Stimulated activated CD4-positive, alpha-beta T cell treated with anti-CD3 and anti-CD28 coated beads, Interleukin-1b, Interleukin-23, amount 100 ng/mL, for 48 hours (primary cell): ENCODE measurements around the gene PPP1R37.
"Not testable (repeated sequence)": the region's sequence is repeated elsewhere in the genome, so short reads cannot be mapped to it uniquely, and the experiment has no call there.

ENCODE experiments used
- DNase-seq: peaks from one replicate; pipeline ENCODE4 v3.0.0-alpha.2; 2020

The PPP1R37 gene

DNA sequence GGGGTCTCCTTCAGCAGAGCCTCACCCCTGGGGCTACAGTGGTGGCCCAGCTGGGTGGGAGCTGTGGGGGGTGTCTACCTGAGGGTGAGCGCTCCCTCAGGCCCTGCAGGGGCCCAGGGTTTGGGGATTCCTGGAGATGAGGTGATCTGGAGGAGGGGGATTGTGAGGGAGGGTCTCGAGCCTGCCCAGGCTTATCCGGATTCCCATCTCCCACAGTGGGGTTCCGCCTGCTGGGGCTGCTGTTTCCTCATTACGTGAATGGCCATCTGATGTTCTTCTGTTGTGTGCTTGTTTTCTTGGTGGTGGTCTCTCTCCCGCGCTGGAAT, 4.4 kb downstream of the PPP1R37 start:
- no peak for DNase-seq

DNA sequence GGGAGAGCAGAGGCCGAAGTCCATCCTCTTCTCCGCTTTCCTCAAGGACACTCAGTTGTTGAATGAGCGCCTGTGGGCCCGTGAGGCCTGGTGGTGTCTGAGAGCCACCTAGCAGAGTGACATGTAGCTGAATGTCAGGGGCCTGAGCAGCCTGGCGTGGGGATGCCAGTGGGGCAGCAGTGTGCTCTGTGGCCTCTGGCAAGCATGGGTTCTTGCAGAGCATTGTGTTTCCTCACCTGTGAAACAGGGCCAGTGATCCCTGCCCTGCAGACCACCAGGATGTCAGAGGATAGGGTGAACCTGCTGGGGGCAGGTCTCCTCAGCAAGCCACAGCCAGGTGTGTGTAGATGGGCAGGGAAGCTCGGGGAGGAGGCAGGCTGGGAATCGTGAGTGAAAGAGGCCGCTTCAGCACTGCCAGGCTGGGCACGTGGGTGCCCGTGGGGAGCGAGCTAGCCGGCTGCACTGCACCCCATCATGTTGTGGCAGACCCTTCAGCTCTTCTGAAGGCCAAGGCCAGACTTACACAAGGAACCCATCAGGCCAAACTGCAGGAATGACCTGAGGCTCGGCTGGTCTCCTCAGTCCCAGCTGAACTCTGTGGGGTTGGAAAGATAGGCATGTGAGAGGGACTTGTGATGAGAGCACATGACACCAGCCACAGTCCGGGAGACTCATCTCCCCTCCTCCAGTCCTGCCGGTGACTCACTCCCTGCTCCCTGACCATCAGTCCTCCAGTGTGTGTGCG, 5.0 kb downstream of the PPP1R37 start:
- DNase-seq: no peak

DNA sequence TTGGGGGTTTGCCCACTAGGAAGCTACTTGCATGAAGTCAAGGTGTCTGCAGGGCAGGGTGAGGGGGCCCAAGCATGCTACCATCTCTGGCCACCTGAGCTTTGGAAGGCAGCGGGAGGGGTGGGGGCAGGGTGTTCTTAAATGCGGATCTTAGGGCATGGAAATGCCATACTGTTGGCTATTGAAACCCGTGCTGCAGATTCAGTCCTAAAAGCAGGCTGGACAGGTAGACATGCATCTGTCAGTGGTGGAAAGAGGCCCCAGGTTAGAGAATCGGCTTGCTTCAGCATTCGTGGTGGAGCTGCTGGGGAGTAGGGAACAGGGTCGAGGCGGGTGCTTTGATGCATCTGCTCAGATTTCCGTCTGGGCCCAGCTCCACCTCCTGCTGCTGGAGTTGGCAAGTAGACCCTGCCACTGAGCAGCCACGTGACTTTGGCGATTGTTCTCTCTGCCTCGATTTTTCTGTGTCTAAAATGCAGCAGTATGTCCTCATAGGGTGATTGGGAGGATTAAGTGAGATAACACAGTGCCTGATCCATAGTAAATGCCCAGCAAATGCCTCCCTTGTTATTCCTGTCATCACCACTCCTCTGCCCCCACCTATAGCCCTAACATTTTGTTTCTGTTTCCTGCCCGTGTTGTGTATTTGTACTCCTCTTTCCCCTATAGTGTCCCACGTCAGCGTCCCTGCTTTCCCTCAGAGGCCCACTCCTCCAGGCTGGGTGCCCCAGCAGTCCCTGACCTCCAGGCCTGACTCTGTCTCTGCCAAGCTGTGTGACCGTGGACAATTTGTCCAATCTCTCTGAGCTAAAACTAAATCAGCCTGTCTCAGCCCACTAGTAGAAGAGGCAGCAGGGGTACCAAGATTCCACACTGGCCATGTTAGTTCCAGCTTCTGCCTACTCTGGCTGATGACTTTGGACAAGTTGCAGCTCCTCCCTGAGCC, 5.8 kb downstream of the PPP1R37 start:
- no peak for DNase-seq

DNA sequence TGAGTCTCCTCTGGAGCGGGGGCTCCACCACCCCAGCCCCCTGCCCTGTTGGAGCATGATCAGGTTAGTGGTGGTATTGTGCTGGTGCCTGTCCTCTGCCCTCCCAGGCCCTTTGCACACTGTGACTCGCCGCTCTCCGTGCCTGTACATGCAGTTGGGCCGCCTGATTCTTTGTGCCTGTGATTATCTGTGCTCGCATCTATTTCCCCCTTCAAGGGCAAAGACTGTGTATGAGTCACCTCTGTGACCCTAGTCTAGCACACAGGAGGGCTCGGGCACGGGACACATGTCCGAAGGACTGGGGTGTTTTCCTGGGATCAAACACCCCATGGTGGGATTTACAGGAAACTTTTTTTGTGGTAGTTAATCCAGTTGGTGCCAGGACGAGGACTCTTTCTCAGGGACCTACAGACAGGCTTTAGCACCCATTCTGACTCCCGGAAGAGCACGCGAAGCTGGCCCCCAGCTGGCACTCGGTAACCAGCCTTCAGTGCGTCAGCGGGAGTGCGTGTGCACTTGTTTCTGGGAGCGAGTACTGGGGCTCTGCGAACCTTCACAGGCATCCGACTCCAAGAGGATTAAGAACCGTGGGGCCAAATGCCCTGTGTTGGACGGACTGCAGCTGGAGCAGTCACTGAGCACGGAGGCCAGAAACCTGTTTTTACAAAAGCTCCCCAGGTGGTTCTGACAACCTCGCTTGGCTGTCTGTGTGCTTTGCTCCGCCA, 6.7 kb downstream of the PPP1R37 start:
- DNase-seq: no peak

DNA sequence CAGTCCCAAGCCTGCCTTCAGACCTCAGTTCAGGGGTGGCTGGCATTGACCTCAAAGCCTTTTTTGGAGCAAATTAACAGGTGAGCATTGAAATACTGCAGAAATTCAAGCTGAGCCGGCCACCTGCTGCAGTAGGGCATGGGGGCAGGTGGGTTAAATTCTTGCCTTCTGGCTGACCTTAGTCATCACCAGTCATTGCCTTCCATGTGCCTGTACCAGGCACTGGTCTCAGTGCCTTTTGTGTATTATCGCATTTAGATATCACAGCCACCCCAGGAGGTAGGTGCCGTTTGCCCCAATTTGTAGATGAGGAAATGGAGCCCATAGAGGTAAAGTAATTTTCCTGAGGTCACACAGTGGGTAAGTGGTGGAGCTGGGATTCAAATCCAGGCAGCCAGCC, 7.2 kb downstream of the PPP1R37 start:
- no peak for DNase-seq

DNA sequence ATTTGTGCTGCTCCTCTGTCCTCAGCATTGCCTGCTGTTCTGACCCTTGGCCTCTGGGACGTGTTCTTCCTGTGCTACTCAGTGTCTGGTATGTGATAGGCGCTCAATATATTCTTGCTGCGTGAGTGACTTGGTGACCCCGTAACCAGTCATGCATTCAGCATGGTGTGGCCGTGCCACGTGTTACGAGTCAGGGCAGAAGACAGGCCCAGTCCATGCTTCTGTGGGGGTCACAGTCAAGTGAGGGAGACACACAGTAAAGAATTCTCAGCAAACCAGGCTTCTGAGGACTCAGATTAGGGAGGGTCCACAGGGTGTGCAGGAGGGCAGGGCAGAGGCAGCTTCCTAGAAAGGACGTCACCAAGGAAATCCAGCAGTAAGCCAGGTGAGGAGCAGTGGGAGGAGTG, 7.9 kb downstream of the PPP1R37 start:
- DNase-seq: no peak

DNA sequence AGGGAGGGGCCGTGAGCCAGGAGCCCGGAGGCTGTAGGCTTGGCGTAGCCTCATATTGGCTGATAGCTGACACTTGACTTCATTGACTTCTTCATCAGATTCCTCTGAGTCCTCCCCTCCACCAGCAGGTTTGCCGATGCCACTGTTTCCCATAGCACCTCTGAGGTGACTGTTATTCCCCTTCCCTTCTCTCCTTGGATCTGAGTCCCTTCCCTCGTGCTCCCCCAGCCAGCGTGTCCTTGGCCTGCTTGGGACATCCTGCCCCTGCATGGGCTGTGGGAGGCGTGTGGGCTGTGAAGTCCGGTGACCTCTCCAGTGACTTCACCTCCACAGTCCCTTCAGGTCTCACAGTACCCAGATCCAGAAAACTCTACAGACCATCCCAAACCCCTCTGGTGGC, 8.8 kb downstream of the PPP1R37 start:
- DNase-seq: no peak

DNA sequence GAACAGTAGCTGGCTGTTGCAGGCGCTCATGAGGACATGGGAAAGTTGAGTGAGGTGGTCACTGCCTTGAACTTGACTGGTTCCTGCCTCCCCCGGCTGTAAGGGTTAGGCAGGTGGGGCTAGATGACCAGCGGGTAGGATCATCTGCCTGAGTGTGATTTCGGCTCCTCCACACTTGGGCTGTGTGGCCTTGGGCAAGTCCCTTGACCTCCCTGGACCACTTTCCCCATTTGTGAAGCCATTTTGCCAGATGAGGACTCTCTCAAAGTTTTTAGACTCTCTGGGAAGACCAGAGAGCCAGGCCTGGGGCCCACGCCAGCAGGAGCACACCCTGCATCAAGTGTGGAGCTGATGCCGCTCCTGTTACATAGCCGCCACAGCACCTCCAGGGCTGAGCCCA, 9.5 kb downstream of the PPP1R37 start:
- DNase-seq: no peak

DNA sequence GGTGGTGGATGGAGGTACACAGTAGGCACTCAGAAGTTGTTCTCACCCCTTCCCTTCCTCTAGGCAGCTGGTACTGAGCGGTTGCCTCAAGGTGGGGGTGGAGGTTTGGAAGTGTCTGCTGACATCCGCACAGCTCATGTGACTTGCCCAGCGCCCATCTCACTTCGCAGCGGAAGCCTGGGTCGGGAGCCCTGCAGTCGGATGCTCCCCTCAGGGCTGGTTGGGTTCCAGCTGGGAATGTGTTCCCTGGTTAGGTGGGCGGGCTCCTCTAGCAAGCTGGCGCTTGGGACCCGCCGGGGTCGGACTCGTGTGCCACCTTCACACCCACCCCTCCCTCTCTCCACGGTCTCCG, 10.2 kb downstream of the PPP1R37 start:
- DNase-seq: no peak

DNA sequence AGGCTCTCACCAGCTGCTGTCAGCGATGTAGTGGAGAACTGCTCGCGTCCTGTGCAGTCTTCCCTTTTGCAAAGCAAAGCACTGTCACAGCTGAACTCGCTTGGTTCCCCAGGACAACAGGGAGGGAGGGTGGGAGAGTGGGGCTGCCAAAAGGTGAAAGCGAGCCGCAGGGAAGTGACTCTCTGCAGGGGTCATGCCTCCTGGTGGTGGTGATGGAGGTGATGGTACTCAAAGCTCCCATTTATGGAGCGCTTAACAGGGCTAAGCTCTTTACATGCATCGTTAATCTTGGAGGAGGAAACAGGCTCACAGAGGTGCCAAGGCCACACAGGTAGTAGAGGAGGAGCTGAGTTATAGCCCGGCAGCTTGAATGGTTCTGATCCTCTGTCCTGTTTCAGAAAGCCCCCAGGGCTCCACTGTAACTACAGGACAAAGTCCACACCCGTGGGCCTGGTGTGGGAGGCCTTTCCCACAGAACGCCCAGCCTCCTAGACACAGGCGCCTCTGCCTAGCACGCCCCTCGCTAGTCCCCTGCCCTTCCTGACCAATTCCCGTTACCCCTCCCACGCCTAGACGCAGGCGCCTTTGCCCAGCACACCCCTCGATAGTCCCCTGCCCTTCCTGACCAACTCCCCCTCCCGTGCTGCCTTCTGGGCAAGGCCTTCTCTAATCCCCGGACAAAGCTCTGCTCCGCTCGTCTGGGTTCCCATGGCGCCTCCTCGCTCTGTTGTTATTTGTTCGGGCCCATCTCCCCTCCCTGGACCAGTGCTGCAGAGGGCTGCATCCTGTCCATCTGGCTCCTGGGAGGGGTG, 10.7 kb downstream of the PPP1R37 start:
- DNase-seq: no peak

DNA sequence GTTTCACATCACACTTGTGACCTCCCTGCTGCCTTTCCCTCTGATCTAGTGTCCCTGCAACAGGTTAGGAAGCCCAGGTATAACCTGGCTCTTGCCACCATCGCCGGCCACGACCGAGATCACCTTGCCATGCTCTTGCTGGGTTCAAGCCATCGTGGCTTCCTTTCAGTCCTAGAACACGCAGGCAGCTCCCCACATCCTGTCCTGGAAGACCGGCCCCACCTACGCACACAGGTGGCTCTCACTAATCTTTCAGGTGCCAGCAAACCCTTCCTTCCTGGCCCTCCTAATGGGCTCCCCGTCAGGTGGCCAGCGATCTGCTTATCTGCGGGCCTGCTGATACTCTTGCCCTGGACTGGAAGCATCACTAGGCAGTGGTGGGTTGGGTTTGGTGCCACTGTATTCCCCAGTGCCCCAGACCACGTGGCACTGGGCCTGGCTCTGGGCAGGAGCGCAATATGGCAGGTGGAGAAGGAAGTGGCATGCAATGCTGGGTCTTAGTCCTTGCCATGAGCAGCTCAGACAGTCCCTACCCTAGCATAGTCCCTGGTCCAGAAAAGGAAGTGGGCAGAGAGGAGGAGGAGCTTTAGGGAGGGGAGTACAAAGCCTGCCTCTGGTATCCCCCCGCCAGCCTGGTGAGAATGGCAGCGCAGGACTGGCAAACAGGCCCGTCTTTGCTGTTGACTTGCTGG, 11.8 kb downstream of the PPP1R37 start:
- no peak for DNase-seq

DNA sequence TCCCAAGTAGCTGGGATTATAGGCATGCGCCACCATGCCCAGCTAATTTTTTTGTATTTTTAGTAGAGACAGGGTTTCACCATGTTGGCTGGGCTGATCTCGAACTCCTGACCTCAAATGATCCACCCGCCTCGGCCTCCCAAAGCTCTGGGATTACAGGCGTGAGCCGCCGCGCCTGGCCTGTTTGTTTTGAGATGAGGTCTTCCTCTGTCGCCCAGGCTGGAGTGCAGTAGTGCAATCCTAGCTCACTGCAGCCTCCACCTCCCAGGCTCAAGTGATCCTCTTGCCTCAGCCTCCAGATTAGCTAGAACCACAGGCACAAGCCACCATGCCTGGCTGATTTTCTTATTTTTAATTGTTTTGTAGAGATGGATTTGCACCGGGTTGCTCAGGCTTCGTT, 13.4 kb downstream of the PPP1R37 start:
- DNase-seq: not testable (repeated sequence)

DNA sequence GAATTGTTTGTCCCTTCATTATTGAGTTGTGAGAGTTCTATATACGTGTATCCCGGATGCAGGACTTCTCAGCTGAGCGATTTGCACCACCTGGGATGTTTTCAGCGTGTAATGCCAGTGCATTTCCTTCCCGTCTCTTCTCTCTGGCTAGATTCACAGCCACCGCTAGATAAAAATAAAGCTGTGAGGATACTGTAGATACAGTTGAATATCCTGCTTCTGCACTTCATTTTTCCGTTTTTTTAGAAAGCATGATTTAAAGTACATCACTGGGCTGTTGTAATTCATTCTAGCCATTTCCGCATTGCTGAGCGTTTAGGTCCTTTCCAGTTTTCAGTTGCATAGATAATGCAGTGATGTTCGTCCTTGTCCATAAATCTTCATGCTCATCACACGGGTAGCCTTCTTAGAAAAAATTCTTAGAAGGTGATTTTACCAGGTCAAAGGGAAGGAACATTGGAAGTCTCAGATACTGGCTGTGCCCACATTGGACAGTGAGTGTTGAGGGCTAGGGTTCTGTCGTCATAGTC, 14.7 kb downstream of the PPP1R37 start:
- no peak for DNase-seq

DNA sequence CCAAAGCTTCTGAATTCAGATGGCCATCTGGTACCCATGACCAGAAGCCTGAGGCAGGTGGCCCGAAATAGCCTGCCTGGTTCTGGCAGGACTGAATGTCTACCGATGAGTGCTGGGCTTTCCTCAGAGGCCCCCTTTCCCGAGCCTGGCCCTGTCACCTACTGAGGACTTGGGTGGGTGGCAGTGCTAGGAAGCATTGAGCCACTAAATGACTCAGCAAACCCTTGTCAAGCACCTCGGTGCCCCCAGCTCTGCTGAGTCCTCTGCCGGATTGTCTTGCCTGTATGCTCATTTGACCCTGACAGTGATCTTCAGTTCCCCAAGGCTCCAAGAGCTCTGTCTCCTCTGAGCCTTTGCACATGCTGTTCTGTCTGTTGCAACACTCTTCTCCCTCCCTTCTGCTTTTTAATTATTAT, 17.9 kb downstream of the PPP1R37 start:
- no peak for DNase-seq

DNA sequence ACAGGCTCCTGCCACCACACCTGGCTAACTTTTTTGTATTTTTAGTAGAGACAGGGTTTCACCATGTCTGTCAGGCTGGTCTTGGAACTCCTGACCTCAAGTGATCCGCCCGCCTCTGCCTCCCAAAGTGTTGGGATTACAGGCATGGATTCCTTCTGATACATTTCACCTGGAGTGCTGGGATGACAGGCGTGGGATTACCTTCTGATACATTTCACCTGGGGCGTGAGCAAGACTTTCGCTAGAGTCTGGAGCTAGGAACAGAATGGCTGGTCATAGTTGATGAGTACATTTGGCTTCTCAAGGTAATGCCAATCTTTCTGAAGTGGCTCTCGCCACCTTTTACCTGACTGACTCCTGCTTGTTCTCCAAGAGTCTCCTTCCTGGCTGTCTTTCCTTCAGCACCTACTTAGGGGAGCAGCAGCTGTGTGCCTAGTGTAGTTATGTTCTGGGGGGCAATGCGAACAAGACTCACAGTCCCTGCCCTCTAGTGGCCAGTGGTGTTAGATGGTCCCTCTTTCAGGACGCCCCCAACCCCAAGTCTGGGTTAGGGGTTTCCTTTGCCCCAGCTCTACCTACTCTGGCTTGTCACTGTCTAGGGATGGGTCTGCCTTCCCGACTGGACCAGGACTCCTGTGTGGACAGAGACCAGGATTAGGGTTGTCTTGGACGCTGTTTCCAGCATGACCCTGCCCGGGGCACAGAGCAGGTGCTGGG, 19.3 kb downstream of the PPP1R37 start:
- no peak for DNase-seq

DNA sequence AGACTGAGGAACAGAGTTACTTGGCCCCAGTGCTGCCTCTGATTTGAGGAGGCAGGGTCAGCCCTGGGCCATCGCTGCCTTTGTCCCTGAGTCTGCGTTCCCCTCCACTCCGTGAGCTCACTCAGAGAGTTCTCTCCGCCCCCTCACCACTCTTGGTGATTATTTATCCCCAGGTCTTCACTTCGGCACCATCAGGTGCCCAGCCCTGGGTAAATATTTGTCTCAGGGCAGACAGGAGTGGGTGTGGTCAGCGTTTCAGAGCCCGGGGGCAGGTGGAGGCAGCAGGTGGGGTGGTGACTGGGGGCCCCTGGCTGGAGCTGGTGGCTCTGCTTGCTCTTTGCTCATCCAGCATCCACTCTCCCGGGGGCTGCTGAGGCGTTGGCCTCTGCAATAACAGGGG, 20.6 kb downstream of the PPP1R37 start:
- no peak for DNase-seq

DNA sequence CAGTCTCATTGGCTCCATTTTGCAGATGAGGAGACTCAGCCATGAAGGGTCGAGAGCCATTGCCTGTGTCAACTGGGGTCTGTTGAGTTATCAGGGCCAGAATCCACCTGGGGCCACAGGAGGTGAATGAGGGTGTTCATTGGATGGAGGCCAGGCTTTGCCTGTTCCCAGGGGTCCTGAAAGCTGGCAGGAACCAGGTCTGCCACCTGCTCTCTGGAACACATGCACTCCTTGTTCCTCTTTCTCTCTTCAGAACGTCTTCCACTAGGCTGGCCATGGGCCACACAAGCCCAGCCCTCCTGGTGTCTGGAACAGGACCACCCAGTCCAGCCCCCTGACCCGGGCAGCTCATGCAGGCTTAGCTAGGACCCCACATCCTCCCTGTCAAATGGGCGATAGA, 21.1 kb downstream of the PPP1R37 start:
- DNase-seq: no peak

DNA sequence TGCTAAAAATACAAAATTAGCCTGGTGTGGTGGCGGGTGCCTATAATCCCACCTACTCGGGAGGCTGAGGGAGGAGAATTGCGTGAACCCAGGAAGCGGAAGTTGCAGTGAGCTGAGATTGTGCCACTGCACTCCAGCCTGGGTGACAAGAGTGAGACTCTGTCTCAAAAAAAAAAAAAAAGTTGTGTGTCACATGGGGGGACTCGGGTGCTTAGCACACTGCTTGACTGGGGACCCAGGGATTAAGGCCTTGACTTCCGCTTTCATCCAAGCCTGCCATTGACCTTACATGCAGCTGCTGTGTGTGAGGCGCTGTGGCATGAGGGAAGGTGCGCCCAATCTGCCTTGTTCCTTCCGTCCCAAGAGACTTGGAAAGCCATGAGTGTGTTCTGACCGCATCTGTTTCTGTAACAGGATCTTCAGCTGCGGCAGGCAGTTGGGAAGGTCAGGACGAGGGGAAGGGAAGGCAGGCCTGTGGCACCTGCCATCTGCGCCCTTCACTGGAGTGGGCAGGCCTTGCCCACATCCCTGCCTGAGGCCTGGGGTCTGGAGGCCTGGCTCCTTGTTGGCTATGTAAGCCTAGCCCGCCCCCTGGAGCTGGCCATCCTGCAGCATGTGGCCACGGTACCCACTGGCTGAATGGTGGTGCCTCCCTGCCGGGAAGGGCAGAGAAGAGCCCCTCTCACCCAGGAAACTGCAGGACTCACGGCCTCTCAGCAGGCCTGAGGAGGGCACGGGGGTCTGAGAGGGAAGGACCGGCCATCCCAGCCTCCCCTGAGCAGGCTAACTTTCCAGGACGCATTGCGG, 23.0 kb downstream of the PPP1R37 start:
- DNase-seq: no peak

DNA sequence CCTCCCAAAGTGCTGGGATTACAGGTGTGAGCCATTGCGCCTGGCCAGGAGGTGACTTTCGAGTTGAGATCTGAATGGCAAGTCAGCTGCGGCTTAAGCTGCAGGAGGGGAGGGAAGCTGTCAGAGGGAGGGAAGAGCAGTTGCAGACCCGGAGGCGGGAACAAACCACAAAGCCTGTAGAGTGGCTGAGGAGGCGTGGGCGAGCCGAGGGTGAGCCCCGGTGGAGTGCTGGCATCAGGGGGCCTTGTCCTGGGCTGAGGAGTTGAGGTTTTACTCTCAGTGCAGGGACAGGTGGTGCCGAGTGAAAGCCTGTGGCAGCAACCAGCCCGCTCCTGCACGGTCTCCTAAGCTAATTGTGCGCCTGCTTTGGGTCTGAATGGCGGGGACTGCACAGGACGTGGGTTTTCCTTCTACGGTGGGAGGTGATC, 24.2 kb downstream of the PPP1R37 start:
- peak; percentile 77 for DNase-seq

DNA sequence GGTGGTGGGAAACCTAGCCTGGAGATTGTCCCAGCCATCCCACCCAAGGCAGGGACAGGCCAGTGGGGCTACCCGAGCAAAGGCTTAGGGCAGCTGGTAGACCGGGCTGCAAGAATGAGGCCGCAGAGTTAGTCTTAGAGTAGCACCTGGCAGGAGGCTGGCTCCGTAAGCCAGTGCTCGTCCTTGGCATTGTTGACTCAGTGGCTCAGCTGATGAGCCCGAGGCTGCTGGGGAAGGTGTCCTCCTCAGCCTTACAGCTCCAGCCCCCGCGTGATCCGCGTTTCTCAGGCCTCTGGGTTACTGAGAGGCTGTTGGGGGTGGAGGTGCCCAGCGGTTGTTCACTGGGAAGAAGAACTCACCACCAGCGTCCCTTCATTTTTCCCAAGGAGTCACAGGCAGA, 24.7 kb downstream of the PPP1R37 start:
- no peak for DNase-seq
